IMR-90 (cell line): Measurements from ENCODE around the gene ARL14.

Source experiments
- CHD1 ChIP-seq: IDR thresholded peaks from 2 replicates; pipeline ENCODE4 v1.6.1; 2012; ENCODE audit warnings: low read depth, low read length, improper control_type of control experiment
- MAZ ChIP-seq: IDR thresholded peaks from 2 replicates; pipeline ENCODE4 v1.6.1; 2012; ENCODE audit warnings: low read depth, mild to moderate bottlenecking, low read length, improper control_type of control experiment, moderate library complexity, borderline replicate concordance
- TF ChIP-seq, protein P1 (sequence below): conservative IDR thresholded peaks from 2 replicates; pipeline ENCODE4 v1.5.1; 2012; ENCODE audit warnings: mild to moderate bottlenecking, low read depth, low read length, improper control_type of control experiment
- TF ChIP-seq, protein P2 (sequence below): fragments of 150-350 bp; IDR thresholded peaks from 2 replicates; pipeline ENCODE4 v1.6.1; 2016; ENCODE audit warnings: low read depth, mild to moderate bottlenecking, low read length, moderate library complexity, borderline replicate concordance

- TF ChIP-seq CHD1 = no peak
- TF ChIP-seq, protein P1, sequence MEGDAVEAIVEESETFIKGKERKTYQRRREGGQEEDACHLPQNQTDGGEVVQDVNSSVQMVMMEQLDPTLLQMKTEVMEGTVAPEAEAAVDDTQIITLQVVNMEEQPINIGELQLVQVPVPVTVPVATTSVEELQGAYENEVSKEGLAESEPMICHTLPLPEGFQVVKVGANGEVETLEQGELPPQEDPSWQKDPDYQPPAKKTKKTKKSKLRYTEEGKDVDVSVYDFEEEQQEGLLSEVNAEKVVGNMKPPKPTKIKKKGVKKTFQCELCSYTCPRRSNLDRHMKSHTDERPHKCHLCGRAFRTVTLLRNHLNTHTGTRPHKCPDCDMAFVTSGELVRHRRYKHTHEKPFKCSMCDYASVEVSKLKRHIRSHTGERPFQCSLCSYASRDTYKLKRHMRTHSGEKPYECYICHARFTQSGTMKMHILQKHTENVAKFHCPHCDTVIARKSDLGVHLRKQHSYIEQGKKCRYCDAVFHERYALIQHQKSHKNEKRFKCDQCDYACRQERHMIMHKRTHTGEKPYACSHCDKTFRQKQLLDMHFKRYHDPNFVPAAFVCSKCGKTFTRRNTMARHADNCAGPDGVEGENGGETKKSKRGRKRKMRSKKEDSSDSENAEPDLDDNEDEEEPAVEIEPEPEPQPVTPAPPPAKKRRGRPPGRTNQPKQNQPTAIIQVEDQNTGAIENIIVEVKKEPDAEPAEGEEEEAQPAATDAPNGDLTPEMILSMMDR = no peak
- no peak for TF ChIP-seq MAZ
- TF ChIP-seq, protein P2, sequence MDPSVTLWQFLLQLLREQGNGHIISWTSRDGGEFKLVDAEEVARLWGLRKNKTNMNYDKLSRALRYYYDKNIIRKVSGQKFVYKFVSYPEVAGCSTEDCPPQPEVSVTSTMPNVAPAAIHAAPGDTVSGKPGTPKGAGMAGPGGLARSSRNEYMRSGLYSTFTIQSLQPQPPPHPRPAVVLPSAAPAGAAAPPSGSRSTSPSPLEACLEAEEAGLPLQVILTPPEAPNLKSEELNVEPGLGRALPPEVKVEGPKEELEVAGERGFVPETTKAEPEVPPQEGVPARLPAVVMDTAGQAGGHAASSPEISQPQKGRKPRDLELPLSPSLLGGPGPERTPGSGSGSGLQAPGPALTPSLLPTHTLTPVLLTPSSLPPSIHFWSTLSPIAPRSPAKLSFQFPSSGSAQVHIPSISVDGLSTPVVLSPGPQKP = no peak
Measured at GRCh38 chr3:160693191-160693590, 16.2 kb downstream of the ARL14 start.
